HG03108 (cell line): ENCODE results near the gene CUL4A.
"Not testable (repeated sequence)": the region's sequence is repeated elsewhere in the genome, so short reads cannot be mapped to it uniquely, and the experiment has no call there.

Source experiments
- ATAC-seq: cut with Tn5 transposase; IDR thresholded peaks from one replicate; pipeline ENCODE4 v1.9.1; 2021; ENCODE audit warnings: moderate library complexity; ENCODE audit not compliant: unreplicated experiment

Gene CUL4A

GRCh38 chr13:113283904-113284303 lies 74.5 kb downstream of the CUL4A start:
- no peak for ATAC-seq

DNA sequence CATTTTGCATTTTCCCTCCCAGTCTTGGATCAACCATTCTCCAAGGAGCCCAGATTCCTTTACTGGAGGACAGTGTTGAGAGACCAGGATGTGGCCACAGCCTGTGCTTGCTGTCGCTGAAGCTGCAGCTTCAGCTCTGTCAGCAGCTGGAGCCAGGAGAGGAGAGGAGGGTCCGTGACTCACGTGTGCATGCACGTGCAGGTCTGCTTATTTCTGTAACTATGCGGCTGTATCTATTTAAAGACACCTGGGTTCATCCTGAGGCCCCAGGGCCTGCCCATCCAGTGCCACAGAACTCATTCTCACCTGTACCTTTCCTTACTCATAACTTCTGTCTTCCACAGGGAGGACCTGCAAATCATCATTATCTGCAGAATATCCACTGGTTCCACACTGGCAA lies 79.5 kb downstream of the CUL4A start:
- ATAC-seq: no peak

- no peak for ATAC-seq
These were observed 81.7 kb downstream of the CUL4A start for GRCh38 chr13:113291129-113291528.

GRCh38 chr13:113292021-113292862 lies 82.8 kb downstream of the CUL4A start:
- ATAC-seq: no peak

DNA sequence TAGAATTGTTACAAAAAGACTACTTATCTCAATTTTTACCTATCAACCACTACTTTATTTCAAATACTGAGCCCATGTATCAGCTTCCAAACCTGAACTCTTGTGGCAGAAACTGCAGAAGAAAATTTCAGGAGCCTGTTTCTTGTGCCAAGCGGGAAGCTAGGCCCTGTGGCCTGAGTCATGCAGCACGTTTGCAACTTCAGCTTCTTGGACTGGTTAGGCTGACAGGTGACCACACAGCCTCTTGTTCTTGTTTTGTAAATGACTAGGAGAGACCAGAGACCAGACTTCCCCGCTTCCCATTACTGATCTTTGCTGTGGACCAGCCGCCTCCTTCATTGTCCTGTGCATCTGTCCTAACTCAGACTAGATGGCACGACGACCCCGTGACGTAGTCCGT lies 84.3 kb downstream of the CUL4A start:
- no peak for ATAC-seq

- ATAC-seq: no peak
These were observed 86.4 kb downstream of the CUL4A start for GRCh38 chr13:113295776-113296175.

DNA sequence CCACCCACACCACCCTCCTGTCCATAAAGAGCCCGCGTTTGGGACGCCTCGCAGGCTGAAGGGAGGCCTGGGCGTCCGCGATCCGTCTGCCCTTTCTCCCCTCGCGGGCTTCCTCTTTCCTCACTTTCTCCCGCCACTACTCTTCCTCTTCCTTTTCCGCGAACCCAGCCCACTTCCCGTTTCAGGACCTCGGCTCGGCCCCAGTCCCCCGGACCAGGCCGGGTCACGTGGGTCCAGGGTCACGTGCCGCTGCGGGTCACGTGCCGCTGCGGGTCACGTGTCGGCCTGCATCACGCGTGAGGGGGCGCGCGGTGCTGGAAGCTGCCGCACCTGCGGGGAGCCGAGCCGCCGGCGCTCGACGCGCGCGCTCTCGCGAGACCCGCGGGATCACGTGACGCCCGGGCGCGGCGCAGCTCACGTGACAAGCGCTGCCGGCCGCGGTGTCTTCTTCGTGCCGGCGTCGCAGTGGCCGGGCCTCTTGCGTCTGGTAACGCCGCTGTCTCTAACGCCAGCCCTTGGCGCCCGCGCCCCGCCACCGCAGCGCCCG lies 87.5 kb downstream of the CUL4A start, which contains the start of gene LAMP1:
TSS of gene LAMP1 (plus strand) at position 417 of the 547 bp plus-strand sequence. CDS start 196 bp downstream, outside the sequence.
- peak; percentile 78 for ATAC-seq

DNA sequence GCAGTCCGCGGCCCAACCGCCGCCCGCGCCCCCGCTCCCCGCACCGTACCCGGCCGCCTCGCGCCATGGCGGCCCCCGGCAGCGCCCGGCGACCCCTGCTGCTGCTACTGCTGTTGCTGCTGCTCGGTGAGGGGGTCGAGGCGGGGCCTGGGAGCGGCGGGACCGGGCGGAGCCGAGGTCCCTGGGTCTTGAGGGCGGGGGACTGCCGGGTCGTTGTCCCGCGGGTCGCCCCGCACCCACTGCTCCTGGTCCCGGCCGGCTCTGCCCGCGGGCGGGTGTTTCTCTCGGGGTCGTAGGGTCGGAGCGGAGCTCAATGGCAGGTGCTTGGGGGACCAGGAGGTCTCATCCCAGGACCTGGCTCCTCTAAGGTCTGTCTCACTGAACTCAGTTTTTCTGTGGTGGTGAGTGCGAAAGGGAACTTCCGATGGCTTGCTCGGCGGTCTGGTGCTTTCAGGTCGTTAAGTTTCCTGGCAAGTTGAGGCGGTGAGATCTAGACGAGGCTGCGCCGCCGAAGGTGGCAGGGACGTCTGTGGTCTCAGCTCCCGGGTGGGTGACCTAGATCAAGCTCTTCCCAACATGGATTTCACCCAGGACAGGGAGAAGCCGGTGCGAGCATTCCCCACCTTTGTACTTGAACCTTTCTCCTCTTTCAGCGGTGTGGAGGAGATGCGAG lies 88.1 kb downstream of the CUL4A start:
- ATAC-seq: peak; percentile 23

- ATAC-seq: no peak
These were observed 88.9 kb downstream of the CUL4A start for GRCh38 chr13:113298043-113298945.

DNA sequence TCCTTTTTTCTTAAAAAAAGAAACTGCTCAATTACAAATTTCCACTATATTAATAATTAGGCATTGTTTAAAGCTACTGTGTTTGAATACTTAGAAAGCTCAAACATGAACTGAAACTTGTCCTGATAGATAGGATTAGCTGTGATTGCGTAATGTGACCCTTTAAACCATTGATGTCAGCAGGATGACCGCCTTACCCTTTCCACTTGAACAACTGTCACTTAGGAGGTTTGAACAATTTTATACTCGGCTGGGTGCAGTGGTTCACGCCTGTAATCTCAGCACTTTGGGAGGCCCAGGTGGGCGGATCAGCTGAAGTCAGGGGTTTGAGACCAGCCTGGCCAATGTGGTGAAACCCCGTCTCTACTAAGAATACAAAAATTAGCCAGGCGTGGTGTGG lies 90.5 kb downstream of the CUL4A start:
- no peak for ATAC-seq

DNA sequence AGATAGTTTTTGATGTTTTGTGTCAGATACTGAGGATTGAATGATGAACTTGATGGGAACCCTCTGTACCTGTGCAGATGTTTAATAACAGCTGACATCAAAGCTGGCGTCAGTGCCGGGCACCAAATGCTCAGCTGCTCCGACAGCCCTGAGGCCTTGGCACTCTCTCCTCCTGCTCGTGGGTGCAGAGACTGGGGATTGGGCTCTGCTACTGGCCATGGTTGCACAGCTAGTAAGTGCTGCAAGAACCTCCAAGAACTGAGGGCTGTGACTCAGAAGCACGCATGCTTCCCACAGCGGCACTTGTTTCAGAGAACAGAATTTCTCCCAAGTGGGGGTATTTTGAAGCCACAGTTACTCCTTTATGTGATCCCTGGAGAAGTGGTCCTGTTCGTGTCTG lies 93.6 kb downstream of the CUL4A start:
- ATAC-seq: no peak

GRCh38 chr13:113304121-113304520 lies 94.7 kb downstream of the CUL4A start:
- no peak for ATAC-seq

- no peak for ATAC-seq
These were observed 95.8 kb downstream of the CUL4A start for GRCh38 chr13:113305208-113305607.

DNA sequence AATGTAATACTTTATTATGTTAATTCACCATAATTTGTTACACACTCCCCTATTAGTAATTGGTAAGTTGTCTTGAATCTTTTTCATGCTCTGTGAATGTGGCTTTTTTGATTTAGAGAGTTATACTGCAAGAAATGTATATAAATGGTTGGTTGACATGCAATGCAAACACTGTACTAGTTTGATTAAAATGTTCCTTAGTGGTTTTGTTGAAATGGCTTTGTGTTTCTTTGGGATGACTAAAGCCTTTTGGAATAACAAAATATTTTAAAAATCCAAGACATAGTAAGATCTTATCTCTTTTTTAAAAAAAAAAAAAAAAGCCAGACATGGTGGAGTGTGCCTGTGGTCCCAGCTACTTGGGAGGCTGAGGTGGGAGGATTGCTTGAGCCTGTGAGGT lies 98.1 kb downstream of the CUL4A start:
- ATAC-seq: no peak

DNA sequence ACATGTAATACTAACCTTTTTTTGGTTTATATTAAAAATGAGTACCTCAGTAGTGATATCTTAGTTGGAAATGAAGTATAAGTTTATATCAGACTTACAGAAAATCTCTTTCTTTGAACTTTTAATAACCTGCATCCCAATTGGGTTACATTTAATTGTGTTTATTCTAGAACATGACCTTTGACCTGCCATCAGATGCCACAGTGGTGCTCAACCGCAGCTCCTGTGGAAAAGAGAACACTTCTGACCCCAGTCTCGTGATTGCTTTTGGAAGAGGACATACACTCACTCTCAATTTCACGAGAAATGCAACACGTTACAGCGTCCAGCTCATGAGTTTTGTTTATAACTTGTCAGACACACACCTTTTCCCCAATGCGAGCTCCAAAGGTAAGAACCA lies 100.1 kb downstream of the CUL4A start:
- ATAC-seq: no peak

GRCh38 chr13:113314112-113314511 lies 104.7 kb downstream of the CUL4A start:
- ATAC-seq: not testable (repeated sequence)

DNA sequence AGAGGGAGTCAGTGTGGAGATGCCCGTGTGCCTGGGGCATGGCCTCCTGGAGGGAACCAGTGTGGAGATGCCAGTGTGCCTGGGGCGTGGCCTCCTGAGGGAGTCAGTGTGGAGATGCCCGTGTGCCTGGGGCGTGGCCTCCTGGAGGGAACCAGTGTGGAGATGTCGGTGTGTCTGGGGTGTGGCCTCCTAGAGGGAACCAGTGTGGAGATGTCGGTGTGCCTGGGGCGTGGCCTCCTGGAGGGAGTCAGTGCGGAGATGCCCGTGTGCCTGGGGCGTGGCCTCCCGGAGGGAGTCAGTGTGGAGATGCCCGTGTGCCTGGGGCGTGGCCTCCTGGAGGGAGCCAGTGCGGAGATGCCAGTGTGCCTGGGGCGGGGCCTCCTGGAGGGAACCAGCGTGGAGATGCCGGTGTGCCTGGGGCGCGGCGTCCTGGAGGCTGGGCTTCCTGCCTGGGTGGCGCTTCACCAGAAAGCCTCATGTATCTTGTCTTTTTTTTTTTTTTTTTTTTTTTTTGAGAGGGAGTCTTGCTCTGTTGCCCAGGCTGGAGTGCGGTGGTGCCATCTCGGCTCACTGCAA lies 105.6 kb downstream of the CUL4A start:
- ATAC-seq: not testable (repeated sequence)

GRCh38 chr13:113315992-113316391 lies 106.6 kb downstream of the CUL4A start:
- no peak for ATAC-seq
